Measurements from ENCODE around the gene ST6GAL1. TPM values are rescaled to one million over a fixed set of nuclear protein-coding genes. Genes with fewer than 3 reads are reported as not detected.
A peak's percentile ranks its signal among the peaks of the same experiment; 100 is the strongest.

The ST6GAL1 gene
- total RNA-seq, 4 donors from 2014 or later: 18.0 to 32.2 (median 20.9) TPM

GRCh38 chr3:187107989-187108388 is 177.7 kb downstream of the ST6GAL1 start:
- 78 to 100% methylated on average over 1 to 3 of the region's 3 CpGs for WGBS, 2 donors (ENCODE audit: low coverage in 1 of 2)
- no peak overlapping the region for H3K27ac ChIP-seq
- H3K9me3 ChIP-seq: no peaks in the 10 kb centered on the region

GRCh38 chr3:187110156-187110555 is 179.8 kb downstream of the ST6GAL1 start:
- Histone ChIP-seq H3K4me1 (no peaks in the 10 kb centered on the region), H3K27me3 (no peaks in the 10 kb centered on the region), H3K36me3 (no peaks in the 10 kb centered on the region), H3K27ac (no peak overlapping the region), H3K4me3 (no peak overlapping the region), H3K9me3 (no peaks in the 10 kb centered on the region)
- no peak for TF ChIP-seq POLR2AphosphoS5 (IDR thresholded peaks at IDR 0.05)
- no peak for TF ChIP-seq EP300 (IDR thresholded peaks at IDR 0.05)
- WGBS, 2 donors (ENCODE audit: low coverage in 1 of 2): 79% methylated on average over 1 of the region's 1 CpG; no CpG with 5 or more reads in 1 of the 2 donors
- ATAC-seq: no peak

More at GRCh38 chr3:187107989-187108388, 177.7 kb downstream of the ST6GAL1 start:
- Histone ChIP-seq H3K36me3 (no peaks in the 10 kb centered on the region), H3K4me3 (no peak overlapping the region), H3K27me3 (no peaks in the 10 kb centered on the region), H3K4me1 (peaks cover 0 to 2% (median 0%) of the 10 kb centered on the region in 3 donors)
- peak; percentile 19 for ATAC-seq
- TF ChIP-seq POLR2A (IDR thresholded peaks at IDR 0.05) (no peak), CTCF (IDR thresholded peaks at IDR 0.05) (no peak), EP300 (IDR thresholded peaks at IDR 0.05) (no peak), POLR2AphosphoS5 (IDR thresholded peaks at IDR 0.05) (no peak)

- 22 to 90% methylated on average over 1 to 2 of the region's 2 CpGs for WGBS, 2 donors (ENCODE audit: low coverage in 1 of 2)
- TF ChIP-seq CTCF (IDR thresholded peaks at IDR 0.05) (peak; percentile 40 to 66 (median 52)), POLR2AphosphoS5 (IDR thresholded peaks at IDR 0.05) (no peak), POLR2A (IDR thresholded peaks at IDR 0.05) (no peak), EP300 (IDR thresholded peaks at IDR 0.05) (no peak)
- Histone ChIP-seq H3K36me3 (no peaks in the 10 kb centered on the region), H3K4me3 (no peak overlapping the region), H3K27ac (no peak overlapping the region), H3K27me3 (no peaks in the 10 kb centered on the region), H3K4me1 (no peaks in the 10 kb centered on the region), H3K9me3 (no peaks in the 10 kb centered on the region)
- no peak for ATAC-seq
These were observed 182.8 kb downstream of the ST6GAL1 start for GRCh38 chr3:187112934-187113793.

DNA sequence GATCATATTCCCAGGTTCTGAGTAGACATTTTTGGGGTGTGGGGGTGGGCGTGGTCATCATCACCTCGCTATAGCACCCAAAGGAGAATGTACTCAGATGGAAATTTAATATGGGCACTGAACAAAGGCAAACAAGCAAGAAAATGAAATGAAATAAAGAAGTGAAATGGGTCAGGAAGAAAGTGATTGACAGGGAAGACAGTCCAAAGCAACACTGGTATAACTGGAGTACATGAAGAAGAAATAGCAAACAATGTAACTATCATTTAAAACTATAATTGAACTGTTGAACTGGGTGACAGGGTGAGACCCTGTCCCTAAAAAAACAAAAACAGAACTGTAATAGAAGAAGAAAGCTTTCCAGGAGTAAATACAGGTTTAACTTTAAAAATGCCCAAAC is 184.2 kb downstream of the ST6GAL1 start:
- H3K9me3 ChIP-seq: no peaks in the 10 kb centered on the region
- ATAC-seq: no peak
- no peak overlapping the region for H3K4me3 ChIP-seq
- WGBS, 2 donors (ENCODE audit: low coverage in 1 of 2): 83% methylated on average over 2 of the region's 2 CpGs; no CpG with 5 or more reads in 1 of the 2 donors
- no peak overlapping the region for H3K27ac ChIP-seq
- H3K36me3 ChIP-seq: no peaks in the 10 kb centered on the region
- H3K4me1 ChIP-seq: no peaks in the 10 kb centered on the region
- H3K27me3 ChIP-seq: no peaks in the 10 kb centered on the region
- TF ChIP-seq EP300 (IDR thresholded peaks at IDR 0.05) (no peak), POLR2AphosphoS5 (IDR thresholded peaks at IDR 0.05) (no peak), CTCF (IDR thresholded peaks at IDR 0.05) (no peak), POLR2A (IDR thresholded peaks at IDR 0.05) (no peak)

DNA sequence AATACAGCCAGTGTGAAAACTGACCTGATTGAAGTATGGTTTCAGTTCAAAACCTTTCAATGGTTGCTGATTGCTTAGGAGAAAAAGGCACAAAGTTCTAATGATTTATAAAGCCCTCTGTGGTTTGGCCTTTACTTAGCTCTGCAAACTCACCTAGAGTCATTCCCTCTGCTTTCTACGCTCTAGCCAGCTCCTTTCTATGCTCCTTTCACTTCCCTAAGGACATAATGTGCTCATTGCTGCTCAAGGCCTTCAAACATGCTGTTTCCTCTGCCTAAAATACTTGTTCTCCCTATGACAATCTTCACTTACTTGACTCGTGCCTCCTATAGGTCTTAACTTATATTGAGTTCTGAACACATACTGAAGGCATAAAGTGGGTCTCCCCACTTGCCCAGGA is 190.0 kb downstream of the ST6GAL1 start:
- Histone ChIP-seq H3K36me3 (peaks cover 0 to 9% of the 10 kb centered on the region in 2 donors), H3K4me3 (no peak overlapping the region), H3K27me3 (no peaks in the 10 kb centered on the region), H3K27ac (no peak overlapping the region), H3K4me1 (no peaks in the 10 kb centered on the region), H3K9me3 (no peaks in the 10 kb centered on the region)
- WGBS, 2 donors (ENCODE audit: low coverage in 1 of 2): 60 to 86% methylated on average over 1 to 2 of the region's 2 CpGs
- TF ChIP-seq EP300 (IDR thresholded peaks at IDR 0.05): no peak
- no peak for TF ChIP-seq POLR2A (IDR thresholded peaks at IDR 0.05)
- no peak for TF ChIP-seq POLR2AphosphoS5 (IDR thresholded peaks at IDR 0.05)
- TF ChIP-seq CTCF (IDR thresholded peaks at IDR 0.05): no peak
- no peak for ATAC-seq

Data from gastroesophageal sphincter (tissue), 4 donors.